Rectal smooth muscle tissue (tissue), 1 donor: ENCODE data around the gene PIP5KL1.

Experiments
- H3K27ac ChIP-seq: one replicate; pipeline ENCODE4 v1.7.0; 2013; ENCODE audit warnings: low read depth, low read length, inconsistent platforms
- H3K27me3 ChIP-seq: one replicate; pipeline ENCODE4 v1.7.0; 2013; ENCODE audit warnings: low read length; ENCODE audit not compliant: control insufficient read depth, insufficient read depth
- H3K36me3 ChIP-seq: one replicate; pipeline ENCODE4 v1.7.0; 2013; ENCODE audit warnings: low read length; ENCODE audit not compliant: control insufficient read depth, insufficient read depth
- H3K4me1 ChIP-seq: one replicate; pipeline ENCODE4 v1.7.0; 2013; ENCODE audit warnings: low read length; ENCODE audit not compliant: control insufficient read depth, insufficient read depth
- H3K4me3 ChIP-seq: one replicate; pipeline ENCODE4 v1.7.0; 2013; ENCODE audit warnings: low read length
- H3K9ac ChIP-seq: one replicate; pipeline ENCODE4 v1.7.0; 2013; ENCODE audit warnings: low read length

PIP5KL1 gene

GRCh38 chr9:127918183-127919107, 12.1 kb downstream of the PIP5KL1 start:
- Histone ChIP-seq H3K36me3 (no peaks in the 10 kb centered on the region), H3K27ac (no peak overlapping the region), H3K4me1 (peaks cover 13% of the 10 kb centered on the region), H3K9ac (no peak overlapping the region), H3K27me3 (peaks cover 6% of the 10 kb centered on the region), H3K4me3 (no peak overlapping the region)

- Histone ChIP-seq H3K36me3 (no peaks in the 10 kb centered on the region), H3K4me3 (no peak overlapping the region), H3K9ac (no peak overlapping the region), H3K27me3 (peaks cover 4% of the 10 kb centered on the region), H3K4me1 (peaks cover 13% of the 10 kb centered on the region), H3K27ac (peak overlapping the region; percentile 71)
Measured at GRCh38 chr9:127917603-127918002, 13.0 kb downstream of the PIP5KL1 start.

- peak within 1 kb of the TSS; percentile 43 for H3K9ac ChIP-seq
Measured at GRCh38 chr9:127916720-127917581, 13.6 kb downstream of the PIP5KL1 start, which contains the start of gene ST6GALNAC4. Gene ST6GALNAC4, minus strand, starts transcription at chr9:127917041. Its CDS starts 622 bp downstream, at chr9:127916419.

GRCh38 chr9:127915801-127916719, 14.5 kb downstream of the PIP5KL1 start:
- H3K36me3 ChIP-seq = peaks cover 6% of the 10 kb centered on the region
- H3K4me1 ChIP-seq = peaks cover 13% of the 10 kb centered on the region
- peak overlapping the region; percentile 43 for H3K9ac ChIP-seq
- H3K27me3 ChIP-seq = no peaks in the 10 kb centered on the region
- peak overlapping the region; percentile 85 for H3K4me3 ChIP-seq
- H3K27ac ChIP-seq = no peak overlapping the region

More at GRCh38 chr9:127916720-127917581, 13.6 kb downstream of the PIP5KL1 start, which contains the start of gene ST6GALNAC4:
- Histone ChIP-seq H3K4me3 (peak within 1 kb of the TSS; percentile 85), H3K27ac (peak within 1 kb of the TSS; percentile 71), H3K36me3 (peaks cover 4% of the 10 kb centered on the region), H3K27me3 (peaks cover 2% of the 10 kb centered on the region), H3K4me1 (peaks cover 13% of the 10 kb centered on the region)

- H3K27me3 ChIP-seq = no peaks in the 10 kb centered on the region
- peaks cover 13% of the 10 kb centered on the region for H3K4me1 ChIP-seq
- no peak overlapping the region for H3K27ac ChIP-seq
- peaks cover 9% of the 10 kb centered on the region for H3K36me3 ChIP-seq
- no peak overlapping the region for H3K9ac ChIP-seq
- no peak overlapping the region for H3K4me3 ChIP-seq
Measured at GRCh38 chr9:127915325-127915752, 15.2 kb downstream of the PIP5KL1 start.

- no peak overlapping the region for H3K27ac ChIP-seq
Measured at GRCh38 chr9:127913682-127914081, 16.9 kb downstream of the PIP5KL1 start.

GRCh38 chr9:127912882-127913281, 17.7 kb downstream of the PIP5KL1 start:
- Histone ChIP-seq H3K9ac (no peak overlapping the region), H3K27me3 (no peaks in the 10 kb centered on the region), H3K4me3 (no peak overlapping the region), H3K4me1 (peaks cover 9% of the 10 kb centered on the region), H3K27ac (no peak overlapping the region), H3K36me3 (peaks cover 9% of the 10 kb centered on the region)

More at GRCh38 chr9:127913682-127914081, 16.9 kb downstream of the PIP5KL1 start:
- Histone ChIP-seq H3K4me3 (no peak overlapping the region), H3K4me1 (peaks cover 13% of the 10 kb centered on the region), H3K9ac (no peak overlapping the region), H3K27me3 (no peaks in the 10 kb centered on the region), H3K36me3 (peaks cover 9% of the 10 kb centered on the region)

- Histone ChIP-seq H3K36me3 (peaks cover 9% of the 10 kb centered on the region), H3K4me1 (peaks cover 5% of the 10 kb centered on the region), H3K4me3 (no peak overlapping the region), H3K27me3 (no peaks in the 10 kb centered on the region), H3K27ac (no peak overlapping the region), H3K9ac (no peak overlapping the region)
Measured at GRCh38 chr9:127912296-127912695, 18.3 kb downstream of the PIP5KL1 start.

GRCh38 chr9:127910613-127911205, 19.9 kb downstream of the PIP5KL1 start:
- H3K9ac ChIP-seq = no peak overlapping the region
- H3K4me1 ChIP-seq = no peaks in the 10 kb centered on the region
- H3K27me3 ChIP-seq = no peaks in the 10 kb centered on the region
- no peak overlapping the region for H3K27ac ChIP-seq
- no peak overlapping the region for H3K4me3 ChIP-seq
- H3K36me3 ChIP-seq = peaks cover 9% of the 10 kb centered on the region

GRCh38 chr9:127909839-127910273, 20.7 kb downstream of the PIP5KL1 start:
- Histone ChIP-seq H3K4me1 (no peaks in the 10 kb centered on the region), H3K36me3 (peaks cover 9% of the 10 kb centered on the region), H3K27me3 (no peaks in the 10 kb centered on the region), H3K9ac (no peak overlapping the region), H3K4me3 (no peak overlapping the region), H3K27ac (no peak overlapping the region)

- Histone ChIP-seq H3K4me3 (no peak overlapping the region), H3K4me1 (no peaks in the 10 kb centered on the region), H3K9ac (no peak overlapping the region), H3K36me3 (peaks cover 9% of the 10 kb centered on the region), H3K27ac (no peak overlapping the region), H3K27me3 (no peaks in the 10 kb centered on the region)
Measured at GRCh38 chr9:127908660-127908926, 22.0 kb downstream of the PIP5KL1 start.
